Natural killer cell (primary cell): Measurements from ENCODE around the gene AGRP. TPM values are rescaled to one million over a fixed set of nuclear protein-coding genes. Genes with fewer than 3 reads are reported as not detected.
"Not testable (repeated sequence)": the region's sequence is repeated elsewhere in the genome, so short reads cannot be mapped to it uniquely, and the experiment has no call there.

ENCODE experiments used
- ATAC-seq, 3 donors: fragments of 150-1000 bp in 2 of 3; fragments of 200-7000 bp in 1 of 3; cut with Tn5 transposase; 1 replicate in 1 of 3; 2 replicates in 2 of 3; pipeline ENCODE4 v1.10.0; 2021; ENCODE audit warnings: mild to moderate bottlenecking in 2 of 3, moderate library complexity in 2 of 3
- DNase-seq, 2 donors: peaks; one replicate each; pipeline versions ENCODE4 v3.0.0 to v3.0.0-alpha.2; 2013 to 2021; ENCODE audit warnings: mixed read lengths in 1 of 2
- H3K27ac ChIP-seq: one replicate; pipeline ENCODE4 v1.5.1; 2013; ENCODE audit warnings: mild to moderate bottlenecking, low read length
- H3K27me3 ChIP-seq: one replicate; pipeline ENCODE4 v1.6.1; 2013; ENCODE audit warnings: low read length; ENCODE audit not compliant: control insufficient read depth, insufficient read depth
- H3K36me3 ChIP-seq: one replicate; pipeline ENCODE4 v1.6.1; 2013; ENCODE audit warnings: low read length; ENCODE audit not compliant: control insufficient read depth, insufficient read depth
- H3K4me1 ChIP-seq: one replicate; pipeline ENCODE4 v1.6.1; 2013; ENCODE audit warnings: low read length; ENCODE audit not compliant: control insufficient read depth, insufficient read depth
- H3K4me3 ChIP-seq: one replicate; pipeline ENCODE4 v1.5.1; 2013; ENCODE audit warnings: low read length
- H3K9me3 ChIP-seq: one replicate; pipeline ENCODE4 v1.6.1; 2013; ENCODE audit warnings: low read length; ENCODE audit not compliant: control insufficient read depth, insufficient read depth
- H3K27ac Mint-ChIP-seq, 2 donors: one replicate each; pipeline ENCODE4 v1.8.0; 2022; ENCODE audit warnings: mild to moderate bottlenecking in 2 of 2, mixed read lengths in 2 of 2, moderate library complexity in 1 of 2
- H3K27me3 Mint-ChIP-seq, 2 donors: one replicate each; pipeline ENCODE4 v1.8.0; 2022; ENCODE audit warnings: low read depth in 2 of 2, mixed read lengths in 2 of 2
- H3K36me3 Mint-ChIP-seq: one replicate; pipeline ENCODE4 v1.8.0; 2022; ENCODE audit warnings: mixed read lengths
- H3K4me1 Mint-ChIP-seq, 2 donors: one replicate each; pipeline ENCODE4 v1.8.0; 2022; ENCODE audit warnings: mixed read lengths in 2 of 2
- H3K4me3 Mint-ChIP-seq: one replicate; pipeline ENCODE4 v1.8.0; 2022; ENCODE audit warnings: mild to moderate bottlenecking, moderate library complexity, mixed read lengths
- H3K9me3 Mint-ChIP-seq, 2 donors: one replicate each; pipeline ENCODE4 v1.8.0; 2022; ENCODE audit warnings: mixed read lengths in 2 of 2
- CTCF ChIP-seq: fragments of 200-600 bp; IDR thresholded peaks from one replicate; pipeline ENCODE4 v1.8.0; 2022; ENCODE audit warnings: antibody characterized with exemption
- WGBS: methylation state at CpG from one replicate; pipeline ENCODE4 v1.1.7; 2013; ENCODE audit warnings: missing lambda C conversion rate; ENCODE audit not compliant: insufficient coverage; 5-methylcytosine and 5-hydroxymethylcytosine counted together
- intact Hi-C: fragments of 100-400 bp; cut with micrococcal nuclease; formaldehyde crosslinking; loops from one replicate; pipeline ENCODE4 v1.14.2; 2022
- total RNA-seq, 4 donors: library from RNA; stranded (reverse); fragments of 120-200 nt in 1 of 4; gene quantifications; one replicate each; pipeline versions ENCODE4 v1.2.3 to v1.2.4, GENCODE V29; 2013 to 2022

AGRP gene
- total RNA-seq, 3 donors from 2014 or later (not counting 1 experiment from before 2014, with no cell fraction given), result 0.50 TPM; not detected in 2

- no peaks in the 10 kb centered on the region for H3K27me3 Mint-ChIP-seq
- H3K36me3 Mint-ChIP-seq, result no peaks in the 10 kb centered on the region
- intact Hi-C loops, result no loop called here
- no peak for TF ChIP-seq CTCF
- H3K36me3 ChIP-seq, result no peaks in the 10 kb centered on the region
- H3K4me1 ChIP-seq, result peaks cover 44% of the 10 kb centered on the region
- H3K4me3 Mint-ChIP-seq, result no peak overlapping the region
- no peaks in the 10 kb centered on the region for H3K9me3 Mint-ChIP-seq
- 94% methylated on average over 11 of the region's 12 CpGs for WGBS
- no peak overlapping the region for H3K27ac ChIP-seq
- H3K9me3 ChIP-seq, result no peaks in the 10 kb centered on the region
- H3K27me3 ChIP-seq, result no peaks in the 10 kb centered on the region
- H3K4me3 ChIP-seq, result no peak overlapping the region
- ATAC-seq (no peak), DNase-seq (no peak)
- peaks cover 23 to 33% of the 10 kb centered on the region in 2 donors for H3K4me1 Mint-ChIP-seq
- H3K27ac Mint-ChIP-seq, result no peak overlapping the region
Observed at GRCh38 chr16:67516296-67517154, 33.2 kb upstream of the AGRP start.

GRCh38 chr16:67514382-67514828, 31.1 kb upstream of the AGRP start:
- no peaks in the 10 kb centered on the region for H3K9me3 ChIP-seq
- H3K36me3 Mint-ChIP-seq, result no peaks in the 10 kb centered on the region
- no peaks in the 10 kb centered on the region for H3K36me3 ChIP-seq
- peak overlapping the region; percentile 57 to 82 for H3K27ac Mint-ChIP-seq
- peaks cover 15 to 28% of the 10 kb centered on the region in 2 donors for H3K4me1 Mint-ChIP-seq
- no peak overlapping the region for H3K27ac ChIP-seq
- ATAC-seq (peak; percentile 89 to 97 (median 92)), DNase-seq (peak; percentile 74 to 93)
- H3K27me3 Mint-ChIP-seq, result no peaks in the 10 kb centered on the region
- H3K4me1 ChIP-seq, result peaks cover 35% of the 10 kb centered on the region
- WGBS, result 3% methylated on average over 8 of the region's 8 CpGs
- H3K9me3 Mint-ChIP-seq, result no peaks in the 10 kb centered on the region
- H3K4me3 Mint-ChIP-seq, result no peak overlapping the region
- H3K4me3 ChIP-seq, result no peak overlapping the region
- H3K27me3 ChIP-seq, result no peaks in the 10 kb centered on the region
- TF ChIP-seq CTCF, result peak; percentile 74
- intact Hi-C loops, result loop anchor here (1.0 kb wide), 2 partner anchors 10 to 20 kb away; no protein-coding TSS in a partner anchor

GRCh38 chr16:67513892-67514291, 30.5 kb upstream of the AGRP start:
- not testable (repeated sequence) for H3K9me3 ChIP-seq, H3K27ac ChIP-seq, H3K36me3 ChIP-seq, H3K36me3 Mint-ChIP-seq, H3K4me3 ChIP-seq, H3K9me3 Mint-ChIP-seq, ATAC-seq, H3K27me3 Mint-ChIP-seq, DNase-seq, H3K27me3 ChIP-seq, H3K27ac Mint-ChIP-seq, H3K4me3 Mint-ChIP-seq
- peaks cover 35% of the 10 kb centered on the region for H3K4me1 ChIP-seq
- peaks cover 11 to 26% of the 10 kb centered on the region in 2 donors for H3K4me1 Mint-ChIP-seq
- WGBS, result 100% methylated on average over 1 of the region's 1 CpG
- intact Hi-C loops, result loop anchor here (1.0 kb wide), 2 partner anchors 10 to 20 kb away; no protein-coding TSS in a partner anchor

DNA sequence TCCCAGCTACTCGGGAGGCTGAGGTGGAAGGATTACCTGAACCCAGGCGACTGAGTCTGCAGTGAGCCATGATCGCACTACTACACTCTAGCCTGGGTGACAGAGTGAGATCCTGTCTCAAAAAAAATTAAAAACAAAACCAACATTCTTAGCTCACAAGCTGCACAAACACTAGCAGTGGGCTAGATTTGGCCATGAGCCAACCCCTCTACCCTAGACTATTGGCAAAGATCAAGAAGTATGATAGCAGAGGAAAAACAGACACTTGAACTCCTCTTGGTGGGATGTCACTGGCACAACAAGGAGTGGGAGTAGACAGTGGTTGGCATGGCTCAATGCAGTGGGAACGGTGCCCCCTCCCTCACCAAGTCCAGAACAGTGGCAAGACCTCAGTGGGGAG, 25.7 kb upstream of the AGRP start:
- H3K27ac Mint-ChIP-seq, result peak overlapping the region; percentile 87 to 89
- peaks cover 30 to 55% of the 10 kb centered on the region in 2 donors for H3K4me1 Mint-ChIP-seq
- Histone ChIP-seq H3K4me3 (no peak overlapping the region), H3K27ac (no peak overlapping the region), H3K36me3 (no peaks in the 10 kb centered on the region), H3K4me1 (peaks cover 56% of the 10 kb centered on the region), H3K9me3 (no peaks in the 10 kb centered on the region), H3K27me3 (no peaks in the 10 kb centered on the region)
- H3K27me3 Mint-ChIP-seq, result no peaks in the 10 kb centered on the region
- ATAC-seq, result no peak
- intact Hi-C loops, result no loop called here
- no peaks in the 10 kb centered on the region for H3K9me3 Mint-ChIP-seq
- H3K36me3 Mint-ChIP-seq, result no peaks in the 10 kb centered on the region
- 75% methylated on average over 4 of the region's 4 CpGs for WGBS
- peak in 1 of 2 donors; percentile 61 for DNase-seq
- H3K4me3 Mint-ChIP-seq, result no peak overlapping the region
- TF ChIP-seq CTCF, result no peak
